B cell (primary cell): ENCODE results near the gene LASP1. TPM values are rescaled to one million over a fixed set of nuclear protein-coding genes. Genes with fewer than 3 reads are reported as not detected.

Experiments
- ATAC-seq: fragments of 200-7000 bp; cut with Tn5 transposase; one replicate; pipeline ENCODE4 v1.10.0; 2021; ENCODE audit warnings: low read depth, mild to moderate bottlenecking, moderate number of reproducible peaks, moderate library complexity
- CTCF ChIA-PET: fragments of 350-600 bp; sonication (Branson Sonifier 250); formaldehyde crosslinking; loops from one replicate; lab custom pipeline; 2021; ENCODE audit warnings: antibody characterized with exemption, inconsistent platforms; lab: Charles Lee
- POLR2A ChIA-PET: fragments of 350-600 bp; sonication (Branson Sonifier 250); formaldehyde crosslinking; loops from one replicate; lab custom pipeline; 2021; ENCODE audit warnings: antibody characterized with exemption; lab: Charles Lee
- DNase-seq: peaks from one replicate; pipeline ENCODE4 v3.0.0; 2013
- H2AFZ ChIP-seq: 2 replicates; pipeline ENCODE4 v1.6.1; 2012; ENCODE audit warnings: mild to moderate bottlenecking, low read depth, low read length; ENCODE audit not compliant: insufficient read depth, poor library complexity, severe bottlenecking
- H3K27ac ChIP-seq, 2 donors: 1 replicate in 1 of 2; 2 replicates in 1 of 2; pipeline ENCODE4 v1.5.1; 2012 to 2013; ENCODE audit warnings: low read length in 2 of 2, mild to moderate bottlenecking in 2 of 2, moderate library complexity in 1 of 2
- H3K27me3 ChIP-seq, 4 experiments: fragments of 200-600 bp in 1 of 4; sonication (generic) in 1 of 4; replicated peaks in 1 of 4; 1 replicate in 2 of 4; 2 replicates in 2 of 4; pipeline versions ENCODE4 v1.6.1 to v1.7.0; 2013 to 2016; ENCODE audit warnings: low read length in 3 of 4, mild to moderate bottlenecking in 2 of 4, mixed read lengths in 1 of 4, moderate library complexity in 1 of 4; ENCODE audit not compliant: insufficient read depth in 4 of 4, control insufficient read depth in 3 of 4; ENCODE audit errors: control extremely low read depth in 1 of 4
- H3K36me3 ChIP-seq, 2 experiments: replicated peaks in 1 of 2; 1 replicate in 1 of 2; 2 replicates in 1 of 2; pipeline versions ENCODE4 v1.6.1 to v1.7.1; 2013; ENCODE audit warnings: low read length in 1 of 2; ENCODE audit not compliant: insufficient read depth in 2 of 2, control insufficient read depth in 1 of 2; ENCODE audit errors: control extremely low read depth in 1 of 2, extremely low read depth in 1 of 2
- H3K4me1 ChIP-seq, 2 donors: fragments of 200-600 bp in 1 of 2; sonication (generic) in 1 of 2; 1 replicate in 1 of 2; 2 replicates in 1 of 2; pipeline versions ENCODE4 v1.5.1 to v1.6.1; 2013 to 2017; ENCODE audit warnings: low read length in 2 of 2; ENCODE audit not compliant: control insufficient read depth in 2 of 2, insufficient read depth in 2 of 2
- H3K4me2 ChIP-seq: replicated peaks from 2 replicates; pipeline ENCODE3; 2012; ENCODE audit warnings: mild to moderate bottlenecking, low read depth, low read length; ENCODE audit not compliant: poor library complexity, severe bottlenecking
- H3K4me3 ChIP-seq, 5 experiments: fragments of 200-600 bp in 1 of 5; sonication (generic) in 1 of 5; 1 replicate in 3 of 5; 2 replicates in 2 of 5; pipeline versions ENCODE4 v1.5.1 to v1.7.0; 2011 to 2016; ENCODE audit warnings: low read length in 4 of 5, mild to moderate bottlenecking in 4 of 5, low read depth in 2 of 5, control low read depth in 1 of 5, moderate library complexity in 1 of 5; ENCODE audit not compliant: insufficient read depth in 1 of 5; ENCODE audit errors: control extremely low read depth in 1 of 5, extremely low read depth in 1 of 5
- H3K79me2 ChIP-seq: fragments of 200-600 bp; sonication (generic); one replicate; pipeline ENCODE4 v1.6.0; 2016; ENCODE audit warnings: low read length; ENCODE audit not compliant: control insufficient read depth, insufficient read depth
- H3K9ac ChIP-seq: fragments of 200-600 bp; sonication (generic); 2 replicates; pipeline ENCODE4 v1.6.1; 2017; ENCODE audit warnings: mild to moderate bottlenecking, low read length, moderate library complexity
- H3K9me3 ChIP-seq, 3 donors: one replicate each; pipeline versions ENCODE4 v1.6.1 to v1.7.1; 2013; ENCODE audit warnings: low read length in 2 of 3; ENCODE audit not compliant: control insufficient read depth in 2 of 3, insufficient read depth in 1 of 3; ENCODE audit errors: control extremely low read depth in 1 of 3
- H4K20me1 ChIP-seq: 2 replicates; pipeline ENCODE4 v1.6.0; 2012; ENCODE audit warnings: mild to moderate bottlenecking, low read length; ENCODE audit not compliant: insufficient read depth, control insufficient read depth, poor library complexity, severe bottlenecking
- H3K27ac Mint-ChIP-seq: one replicate; pipeline ENCODE4 v1.8.0; 2021; ENCODE audit warnings: mixed read lengths
- H3K27me3 Mint-ChIP-seq: one replicate; pipeline ENCODE4 v1.8.0; 2021; ENCODE audit warnings: mixed read lengths
- H3K4me1 Mint-ChIP-seq: one replicate; pipeline ENCODE4 v1.8.0; 2021; ENCODE audit warnings: mixed read lengths
- H3K4me3 Mint-ChIP-seq: one replicate; pipeline ENCODE4 v1.8.0; 2021; ENCODE audit warnings: mixed read lengths
- H3K9me3 Mint-ChIP-seq: one replicate; pipeline ENCODE4 v1.8.0; 2022; ENCODE audit warnings: mixed read lengths; ENCODE audit not compliant: insufficient read depth
- EZH2 ChIP-seq: IDR thresholded peaks from 2 replicates; pipeline ENCODE4 v1.6.1; 2012; ENCODE audit warnings: borderline replicate concordance, low read depth, mild to moderate bottlenecking, moderate library complexity, low read length; ENCODE audit not compliant: insufficient read depth, poor library complexity, severe bottlenecking
- WGBS: methylation state at CpG from one replicate; pipeline ENCODE4 v1.1.5; 2013; ENCODE audit warnings: missing lambda C conversion rate; ENCODE audit not compliant: insufficient coverage; 5-methylcytosine and 5-hydroxymethylcytosine counted together
- intact Hi-C: fragments of 100-400 bp; cut with micrococcal nuclease; formaldehyde crosslinking; loops from one replicate; pipeline ENCODE4 v1.10.0; 2022
- polyA plus RNA-seq: library from polyadenylated mRNA; depleted of rRNA; stranded (reverse); fragments of >200 nt; gene quantifications from 2 replicates; pipeline ENCODE4 v1.2.3, GENCODE V29; 2012
- total RNA-seq, 2 donors: library from RNA; stranded (reverse); fragments of 120-200 nt in 1 of 2; gene quantifications; 1 replicate in 1 of 2; 2 replicates in 1 of 2; pipeline versions ENCODE4 v1.2.3 to v1.2.4, GENCODE V29; 2013 to 2022
- TF ChIP-seq, protein P1 (sequence below): fragments of 200-600 bp; IDR thresholded peaks from one replicate; pipeline ENCODE4 v1.8.0; 2022; ENCODE audit warnings: antibody characterized with exemption, mild to moderate bottlenecking

Gene LASP1
- total and polyA plus RNA-seq, 2 donors (not counting 1 experiment from before 2014, with no cell fraction given): 51.6 to 125 TPM

GRCh38 chr17:38885728-38886642 is 16.1 kb downstream of the LASP1 start:
- Histone ChIP-seq H2AFZ (no peak overlapping the region), H3K4me3 (no peak overlapping the region), H3K4me1 (peaks cover 24 to 61% of the 10 kb centered on the region in 2 donors), H3K9me3 (no peaks in the 10 kb centered on the region), H3K9ac (no peak overlapping the region), H3K4me2 (no peak overlapping the region), H3K36me3 (peaks cover 0 to 65% of the 10 kb centered on the region in 2 experiments), H3K79me2 (peaks cover 99% of the 10 kb centered on the region), H3K27ac (peak overlapping the region in 1 of 2 donors; percentile 36), H3K27me3 (no peaks in the 10 kb centered on the region), H4K20me1 (peaks cover 99% of the 10 kb centered on the region)
- ChIA-PET CTCF (interaction anchor here (0.9 to 1.4 kb wide), 3 partner anchors 11 to 97 kb away, joined by 3 to 4 read pairs (median 4); partner anchors contain the start of gene LASP1), POLR2A (no interaction called here)
- Mint-ChIP-seq H3K4me1 (peaks cover 49% of the 10 kb centered on the region), H3K27ac (peak overlapping the region; percentile 67), H3K9me3 (no peaks in the 10 kb centered on the region), H3K4me3 (no peak overlapping the region), H3K27me3 (no peaks in the 10 kb centered on the region)
- intact Hi-C loops: no loop called here
- TF ChIP-seq, protein P1, sequence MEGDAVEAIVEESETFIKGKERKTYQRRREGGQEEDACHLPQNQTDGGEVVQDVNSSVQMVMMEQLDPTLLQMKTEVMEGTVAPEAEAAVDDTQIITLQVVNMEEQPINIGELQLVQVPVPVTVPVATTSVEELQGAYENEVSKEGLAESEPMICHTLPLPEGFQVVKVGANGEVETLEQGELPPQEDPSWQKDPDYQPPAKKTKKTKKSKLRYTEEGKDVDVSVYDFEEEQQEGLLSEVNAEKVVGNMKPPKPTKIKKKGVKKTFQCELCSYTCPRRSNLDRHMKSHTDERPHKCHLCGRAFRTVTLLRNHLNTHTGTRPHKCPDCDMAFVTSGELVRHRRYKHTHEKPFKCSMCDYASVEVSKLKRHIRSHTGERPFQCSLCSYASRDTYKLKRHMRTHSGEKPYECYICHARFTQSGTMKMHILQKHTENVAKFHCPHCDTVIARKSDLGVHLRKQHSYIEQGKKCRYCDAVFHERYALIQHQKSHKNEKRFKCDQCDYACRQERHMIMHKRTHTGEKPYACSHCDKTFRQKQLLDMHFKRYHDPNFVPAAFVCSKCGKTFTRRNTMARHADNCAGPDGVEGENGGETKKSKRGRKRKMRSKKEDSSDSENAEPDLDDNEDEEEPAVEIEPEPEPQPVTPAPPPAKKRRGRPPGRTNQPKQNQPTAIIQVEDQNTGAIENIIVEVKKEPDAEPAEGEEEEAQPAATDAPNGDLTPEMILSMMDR: no peak
- TF ChIP-seq EZH2: no peak
- WGBS: 73% methylated on average over 5 of the region's 11 CpGs
- DNase-seq (no peak), ATAC-seq (no peak)

- Histone ChIP-seq H3K27ac (peak overlapping the region in 1 of 2 donors; percentile 36), H3K4me1 (peaks cover 22 to 62% of the 10 kb centered on the region in 2 donors), H3K27me3 (no peaks in the 10 kb centered on the region), H3K4me3 (no peak overlapping the region), H3K4me2 (no peak overlapping the region), H4K20me1 (peaks cover 99% of the 10 kb centered on the region), H3K79me2 (peaks cover 99% of the 10 kb centered on the region), H3K36me3 (peaks cover 0 to 65% of the 10 kb centered on the region in 2 experiments), H3K9me3 (no peaks in the 10 kb centered on the region), H2AFZ (no peak overlapping the region), H3K9ac (no peak overlapping the region)
- intact Hi-C loops: no loop called here
- Mint-ChIP-seq H3K4me3 (no peak overlapping the region), H3K27me3 (no peaks in the 10 kb centered on the region), H3K4me1 (peaks cover 49% of the 10 kb centered on the region), H3K9me3 (no peaks in the 10 kb centered on the region), H3K27ac (peak overlapping the region; percentile 67)
- no peak for DNase-seq
- no peak for ATAC-seq
- CTCF ChIA-PET: interaction anchor here (0.9 to 1.4 kb wide), 2 partner anchors 10 to 16 kb away, joined by 4 read pairs; partner anchors contain the start of gene LASP1
- 96% methylated on average over 5 of the region's 8 CpGs for WGBS
- POLR2A ChIA-PET: no interaction called here
- no peak for TF ChIP-seq EZH2
- TF ChIP-seq, protein P1: no peak
These were observed 16.8 kb downstream of the LASP1 start for GRCh38 chr17:38886643-38887010.
